Peyer's patch (tissue), 4 donors: ENCODE results near the gene FLVCR2. TPM values are rescaled to one million over a fixed set of nuclear protein-coding genes. Genes with fewer than 3 reads are reported as not detected.

Source experiments
- DNase-seq, 3 donors: peaks; one replicate each; pipeline ENCODE4 v3.0.0-alpha.2; 2017 to 2019
- H3K27ac ChIP-seq, 4 donors: fragments of 200-600 bp; sonication (generic); one replicate each; pipeline ENCODE4 v1.5.1; 2016 to 2019
- H3K27me3 ChIP-seq, 2 donors: fragments of 200-600 bp; sonication (generic); one replicate each; pipeline ENCODE4 v1.5.1; 2019
- H3K36me3 ChIP-seq, 3 donors: fragments of 200-600 bp; sonication (generic); one replicate each; pipeline ENCODE4 v1.5.1; 2016 to 2019
- H3K4me1 ChIP-seq, 4 donors: fragments of 200-600 bp; sonication (generic); one replicate each; pipeline ENCODE4 v1.5.1; 2016 to 2019
- H3K4me3 ChIP-seq, 4 donors: fragments of 200-600 bp; sonication (generic); 1 replicate in 3 of 4; 2 replicates in 1 of 4; pipeline ENCODE4 v1.5.1; 2016 to 2019; ENCODE audit warnings: mild to moderate bottlenecking in 1 of 4
- H3K9me3 ChIP-seq, 4 donors: fragments of 200-600 bp; sonication (generic); one replicate each; pipeline ENCODE4 v1.5.1; 2016 to 2019; ENCODE audit warnings: mild to moderate bottlenecking in 1 of 4
- CTCF ChIP-seq, 6 experiments: fragments of 450-650 bp in 4 of 6; fragments of 200-600 bp in 2 of 6; sonication (generic) in 1 of 6; IDR thresholded peaks; one replicate each; pipeline ENCODE4 v1.5.1; 2017 to 2019; ENCODE audit warnings: antibody characterized with exemption in 6 of 6, mild to moderate bottlenecking in 3 of 6, moderate library complexity in 1 of 6
- POLR2A ChIP-seq, 2 donors: fragments of 450-650 bp; IDR thresholded peaks; one replicate each; pipeline ENCODE4 v1.5.1; 2017; ENCODE audit warnings: antibody characterized with exemption in 2 of 2, mild to moderate bottlenecking in 2 of 2, moderate library complexity in 2 of 2
- total RNA-seq, 4 donors: library from RNA; depleted of rRNA; stranded (reverse); fragments of >200 nt; gene quantifications; one replicate each; pipeline ENCODE4 v1.1.0, GENCODE V29; 2016

Gene FLVCR2
- total RNA-seq, 4 donors from 2014 or later: 14.9 to 130 (median 98.8) TPM

GRCh38 chr14:75640876-75641275, 62.5 kb downstream of the FLVCR2 start:
- Histone ChIP-seq H3K4me3 (no peak overlapping the region), H3K4me1 (no peaks in the 10 kb centered on the region), H3K9me3 (no peaks in the 10 kb centered on the region), H3K36me3 (peaks cover 0 to 25% (median 0%) of the 10 kb centered on the region in 3 donors), H3K27ac (no peak overlapping the region), H3K27me3 (no peaks in the 10 kb centered on the region)
- TF ChIP-seq CTCF (IDR thresholded peaks at IDR 0.05) (no peak), POLR2A (IDR thresholded peaks at IDR 0.05) (no peak)
- no peak for DNase-seq

GRCh38 chr14:75643985-75644384, 65.6 kb downstream of the FLVCR2 start:
- Histone ChIP-seq H3K27me3 (no peaks in the 10 kb centered on the region), H3K36me3 (peaks cover 0 to 40% (median 0%) of the 10 kb centered on the region in 3 donors), H3K9me3 (no peaks in the 10 kb centered on the region), H3K4me3 (no peak overlapping the region), H3K4me1 (no peaks in the 10 kb centered on the region), H3K27ac (no peak overlapping the region)
- TF ChIP-seq POLR2A (IDR thresholded peaks at IDR 0.05): no peak
- no peak for TF ChIP-seq CTCF (IDR thresholded peaks at IDR 0.05)
- DNase-seq: no peak

GRCh38 chr14:75645056-75645455, 66.6 kb downstream of the FLVCR2 start:
- Histone ChIP-seq H3K4me1 (no peaks in the 10 kb centered on the region), H3K4me3 (no peak overlapping the region), H3K36me3 (peaks cover 0 to 50% (median 0%) of the 10 kb centered on the region in 3 donors), H3K9me3 (no peaks in the 10 kb centered on the region), H3K27me3 (no peaks in the 10 kb centered on the region), H3K27ac (no peak overlapping the region)
- TF ChIP-seq POLR2A (IDR thresholded peaks at IDR 0.05): no peak
- no peak for TF ChIP-seq CTCF (IDR thresholded peaks at IDR 0.05)
- DNase-seq: no peak

- Histone ChIP-seq H3K27me3 (no peaks in the 10 kb centered on the region), H3K4me3 (no peak overlapping the region), H3K27ac (no peak overlapping the region), H3K4me1 (peaks cover 0 to 10% (median 0%) of the 10 kb centered on the region in 4 donors), H3K9me3 (no peaks in the 10 kb centered on the region), H3K36me3 (peaks cover 0 to 61% (median 0%) of the 10 kb centered on the region in 3 donors)
- DNase-seq: no peak
- TF ChIP-seq POLR2A (IDR thresholded peaks at IDR 0.05): no peak
- TF ChIP-seq CTCF (IDR thresholded peaks at IDR 0.05): no peak
Measured at GRCh38 chr14:75646762-75647161, 68.3 kb downstream of the FLVCR2 start.

- no peaks in the 10 kb centered on the region for H3K9me3 ChIP-seq
- TF ChIP-seq CTCF (IDR thresholded peaks at IDR 0.05) (no peak), POLR2A (IDR thresholded peaks at IDR 0.05) (no peak)
- peaks cover 0 to 67% (median 0%) of the 10 kb centered on the region in 3 donors for H3K36me3 ChIP-seq
- no peak overlapping the region for H3K4me3 ChIP-seq
- no peak overlapping the region for H3K27ac ChIP-seq
- no peak for DNase-seq
- H3K27me3 ChIP-seq: no peaks in the 10 kb centered on the region
- peaks cover 0 to 10% (median 0%) of the 10 kb centered on the region in 4 donors for H3K4me1 ChIP-seq
Measured at GRCh38 chr14:75647640-75648039, 69.2 kb downstream of the FLVCR2 start.
